Activated T-helper 1 cell treated with anti-CD3 and anti-CD28 coated beads, Interleukin-12 subunit alpha, Interleukin-12 subunit beta, Interleukin-2, Interleukin-4 antibody, amounts not matched to agents 30 ng/mL and 10 ng/mL and 1 ng/mL, durations not matched to agents 14 hours and 24 hours and 36 hours (primary cell): Measurements from ENCODE around the gene RPS6KA4. TPM values are rescaled to one million over a fixed set of nuclear protein-coding genes. Genes with fewer than 3 reads are reported as not detected.
"Not testable (repeated sequence)": the region's sequence is repeated elsewhere in the genome, so short reads cannot be mapped to it uniquely, and the experiment has no call there.

ENCODE experiments used
- DNase-seq: peaks from one replicate; pipeline ENCODE4 v3.0.0; 2021; ENCODE audit warnings: low spot score
- H3K27ac Mint-ChIP-seq: one replicate; pipeline ENCODE4 v1.8.0; 2021; ENCODE audit warnings: mild to moderate bottlenecking, mixed read lengths
- H3K27me3 Mint-ChIP-seq: one replicate; pipeline ENCODE4 v1.8.0; 2022; ENCODE audit warnings: mild to moderate bottlenecking, moderate library complexity, mixed read lengths; ENCODE audit not compliant: insufficient read depth
- H3K36me3 Mint-ChIP-seq: one replicate; pipeline ENCODE4 v1.8.0; 2021; ENCODE audit warnings: low read depth, mixed read lengths
- H3K4me1 Mint-ChIP-seq: one replicate; pipeline ENCODE4 v1.8.0; 2021; ENCODE audit warnings: low read depth, mixed read lengths
- H3K4me3 Mint-ChIP-seq: one replicate; pipeline ENCODE4 v1.8.0; 2021; ENCODE audit warnings: mild to moderate bottlenecking, moderate library complexity, mixed read lengths
- H3K9me3 Mint-ChIP-seq: one replicate; pipeline ENCODE4 v1.8.0; 2021; ENCODE audit warnings: mixed read lengths
- intact Hi-C: fragments of 100-400 bp; cut with micrococcal nuclease; formaldehyde crosslinking; loops from one replicate; pipeline ENCODE4 v1.15.1; 2024
- total RNA-seq: library from RNA; stranded (reverse); gene quantifications from 2 replicates; pipeline ENCODE4 v1.2.3, GENCODE V29; 2022

RPS6KA4 gene
- 38.3 and 46.0 TPM in 2 replicates for total RNA-seq

GRCh38 chr11:64358907-64359711, at the start of gene RPS6KA4:
Gene RPS6KA4 (plus strand): TSS chr11:64359162. CDS start chr11:64359236, 74 bp downstream.
- Mint-ChIP-seq H3K27ac (peak within 1 kb of the TSS; percentile 85), H3K9me3 (no peaks in the 10 kb centered on the region), H3K4me3 (peak within 1 kb of the TSS; percentile 94), H3K36me3 (peaks cover 33% of the 10 kb centered on the region), H3K27me3 (no peaks in the 10 kb centered on the region), H3K4me1 (peaks cover 30% of the 10 kb centered on the region)
- intact Hi-C loops, result loop anchor here (1.0 to 5.0 kb wide), 4 partner anchors 17 to 107 kb away; partner anchors contain the start of genes ESRRA, PLCB3 and TRMT112
- peak; percentile 52 for DNase-seq

- no peak for DNase-seq
- H3K36me3 Mint-ChIP-seq, result peaks cover 21% of the 10 kb centered on the region
- intact Hi-C loops, result no loop called here
- no peaks in the 10 kb centered on the region for H3K27me3 Mint-ChIP-seq
- H3K4me1 Mint-ChIP-seq, result peaks cover 12% of the 10 kb centered on the region
- no peaks in the 10 kb centered on the region for H3K9me3 Mint-ChIP-seq
- peak overlapping the region; percentile 42 for H3K27ac Mint-ChIP-seq
- H3K4me3 Mint-ChIP-seq, result no peak overlapping the region
These were observed 46.0 kb upstream of the RPS6KA4 start for GRCh38 chr11:64312947-64313346.

GRCh38 chr11:64313491-64314145, 45.3 kb upstream of the RPS6KA4 start:
- H3K27ac Mint-ChIP-seq, result no peak overlapping the region
- intact Hi-C loops, result no loop called here
- DNase-seq, result no peak
- no peaks in the 10 kb centered on the region for H3K27me3 Mint-ChIP-seq
- H3K4me1 Mint-ChIP-seq, result peaks cover 12% of the 10 kb centered on the region
- H3K9me3 Mint-ChIP-seq, result no peaks in the 10 kb centered on the region
- no peak overlapping the region for H3K4me3 Mint-ChIP-seq
- H3K36me3 Mint-ChIP-seq, result peaks cover 21% of the 10 kb centered on the region

- peaks cover 17% of the 10 kb centered on the region for H3K4me1 Mint-ChIP-seq
- intact Hi-C loops, result no loop called here
- no peak for DNase-seq
- H3K4me3 Mint-ChIP-seq, result no peak overlapping the region
- H3K27ac Mint-ChIP-seq, result no peak overlapping the region
- H3K27me3 Mint-ChIP-seq, result no peaks in the 10 kb centered on the region
- H3K36me3 Mint-ChIP-seq, result peaks cover 21% of the 10 kb centered on the region
- no peaks in the 10 kb centered on the region for H3K9me3 Mint-ChIP-seq
These were observed 44.7 kb upstream of the RPS6KA4 start for GRCh38 chr11:64314146-64314804.

GRCh38 chr11:64314805-64315561, 44.0 kb upstream of the RPS6KA4 start:
- Mint-ChIP-seq H3K9me3 (no peaks in the 10 kb centered on the region), H3K4me1 (peaks cover 24% of the 10 kb centered on the region), H3K36me3 (peaks cover 21% of the 10 kb centered on the region), H3K4me3 (peak overlapping the region; percentile 45), H3K27ac (no peak overlapping the region), H3K27me3 (no peaks in the 10 kb centered on the region)
- intact Hi-C loops, result loop anchor here (5.0 kb wide), 1 partner anchor 328 kb away; the partner anchor contains the start of gene OTUB1
- no peak for DNase-seq

- peaks cover 25% of the 10 kb centered on the region for H3K36me3 Mint-ChIP-seq
- not testable (repeated sequence) for H3K9me3 Mint-ChIP-seq, DNase-seq, H3K27me3 Mint-ChIP-seq
- H3K27ac Mint-ChIP-seq, result peak overlapping the region; percentile 100
- intact Hi-C loops, result loop anchor here (5.0 kb wide), 1 partner anchor 329 kb away; the partner anchor contains the start of gene OTUB1
- peak overlapping the region; percentile 94 for H3K4me3 Mint-ChIP-seq
- peaks cover 30% of the 10 kb centered on the region for H3K4me1 Mint-ChIP-seq
These were observed 43.1 kb upstream of the RPS6KA4 start for GRCh38 chr11:64315667-64316526.

- no peak for DNase-seq
- Mint-ChIP-seq H3K9me3 (no peaks in the 10 kb centered on the region), H3K36me3 (peaks cover 31% of the 10 kb centered on the region), H3K27ac (peak overlapping the region; percentile 100), H3K27me3 (no peaks in the 10 kb centered on the region), H3K4me3 (peak overlapping the region; percentile 94), H3K4me1 (peaks cover 34% of the 10 kb centered on the region)
- intact Hi-C loops, result loop anchor here (1.0 to 5.0 kb wide), 7 partner anchors 11 to 462 kb away; partner anchors contain the start of genes ESRRA, FKBP2, OTUB1 and RPS6KA4
These were observed 42.2 kb upstream of the RPS6KA4 start for GRCh38 chr11:64316672-64317324.

- Mint-ChIP-seq H3K27me3 (no peaks in the 10 kb centered on the region), H3K27ac (peak within 1 kb of the TSS; percentile 100), H3K36me3 (peaks cover 31% of the 10 kb centered on the region), H3K4me3 (peak within 1 kb of the TSS; percentile 94), H3K4me1 (peaks cover 34% of the 10 kb centered on the region), H3K9me3 (no peaks in the 10 kb centered on the region)
- intact Hi-C loops, result loop anchor here (1.0 to 5.0 kb wide), 7 partner anchors 12 to 461 kb away; partner anchors contain the start of genes ESRRA, FKBP2, OTUB1 and RPS6KA4
- DNase-seq, result peak; percentile 97
These were observed 41.5 kb upstream of the RPS6KA4 start, which contains the start of gene TRMT112 for GRCh38 chr11:64317325-64317960. Gene TRMT112 (minus strand): TSS chr11:64317559. CDS start chr11:64317526, 33 bp downstream.

GRCh38 chr11:64317961-64318765, 40.8 kb upstream of the RPS6KA4 start, which contains the start of gene PRDX5:
Gene PRDX5 (plus strand): TSS chr11:64318121. CDS start chr11:64318216, 95 bp downstream.
- no peaks in the 10 kb centered on the region for H3K9me3 Mint-ChIP-seq
- H3K4me3 Mint-ChIP-seq, result peak within 1 kb of the TSS; percentile 94
- H3K27me3 Mint-ChIP-seq, result no peaks in the 10 kb centered on the region
- H3K36me3 Mint-ChIP-seq, result peaks cover 27% of the 10 kb centered on the region
- peak; percentile 96 for DNase-seq
- H3K4me1 Mint-ChIP-seq, result peaks cover 34% of the 10 kb centered on the region
- intact Hi-C loops, result loop anchor here (1.0 to 5.0 kb wide), 10 partner anchors 13 to 460 kb away; partner anchors contain the start of genes CCDC88B, ESRRA, FKBP2 and GPR137
- H3K27ac Mint-ChIP-seq, result peak within 1 kb of the TSS; percentile 100
